NB4 (cell line): ENCODE data around the gene TAF1A.

Source experiments
- MYC ChIP-seq: IDR thresholded peaks from 2 replicates; pipeline ENCODE4 v1.6.1; 2011; ENCODE audit warnings: low read depth, low read length
- POLR2A ChIP-seq: IDR thresholded peaks from 2 replicates; pipeline ENCODE4 v1.6.1; 2011; ENCODE audit warnings: mild to moderate bottlenecking; ENCODE audit not compliant: insufficient read length; ENCODE audit errors: extremely low read depth
- TF ChIP-seq, protein P1 (sequence below): IDR thresholded peaks from one replicate; pipeline ENCODE4 v1.5.1; 2012; ENCODE audit warnings: low read depth, low read length
- TF ChIP-seq, protein P2 (sequence below): IDR thresholded peaks from 2 replicates; pipeline ENCODE4 v1.6.1; 2011; ENCODE audit warnings: low read depth, low read length

DNA sequence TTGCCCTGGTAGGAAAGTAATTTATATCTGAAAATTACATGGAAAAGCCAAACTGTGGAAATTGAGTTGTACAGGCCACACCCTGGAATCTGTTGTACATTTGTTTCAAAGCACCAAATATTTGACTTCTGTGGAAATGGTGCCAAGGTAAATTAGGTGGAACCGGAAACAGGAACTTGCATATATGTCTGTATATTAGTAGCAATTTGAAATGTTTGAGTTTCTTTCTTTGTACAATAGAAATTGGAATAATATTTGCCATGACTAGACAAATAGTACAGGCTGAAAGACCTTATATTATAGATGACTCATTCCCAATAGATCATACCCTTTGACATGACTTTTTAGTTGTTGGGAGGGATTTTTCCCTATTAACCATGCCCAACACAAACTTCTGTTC, 10.5 kb upstream of the TAF1A start:
- TF ChIP-seq, protein P1, sequence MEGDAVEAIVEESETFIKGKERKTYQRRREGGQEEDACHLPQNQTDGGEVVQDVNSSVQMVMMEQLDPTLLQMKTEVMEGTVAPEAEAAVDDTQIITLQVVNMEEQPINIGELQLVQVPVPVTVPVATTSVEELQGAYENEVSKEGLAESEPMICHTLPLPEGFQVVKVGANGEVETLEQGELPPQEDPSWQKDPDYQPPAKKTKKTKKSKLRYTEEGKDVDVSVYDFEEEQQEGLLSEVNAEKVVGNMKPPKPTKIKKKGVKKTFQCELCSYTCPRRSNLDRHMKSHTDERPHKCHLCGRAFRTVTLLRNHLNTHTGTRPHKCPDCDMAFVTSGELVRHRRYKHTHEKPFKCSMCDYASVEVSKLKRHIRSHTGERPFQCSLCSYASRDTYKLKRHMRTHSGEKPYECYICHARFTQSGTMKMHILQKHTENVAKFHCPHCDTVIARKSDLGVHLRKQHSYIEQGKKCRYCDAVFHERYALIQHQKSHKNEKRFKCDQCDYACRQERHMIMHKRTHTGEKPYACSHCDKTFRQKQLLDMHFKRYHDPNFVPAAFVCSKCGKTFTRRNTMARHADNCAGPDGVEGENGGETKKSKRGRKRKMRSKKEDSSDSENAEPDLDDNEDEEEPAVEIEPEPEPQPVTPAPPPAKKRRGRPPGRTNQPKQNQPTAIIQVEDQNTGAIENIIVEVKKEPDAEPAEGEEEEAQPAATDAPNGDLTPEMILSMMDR, result no peak
- TF ChIP-seq POLR2A (no peak), MYC (no peak)
- TF ChIP-seq, protein P2, sequence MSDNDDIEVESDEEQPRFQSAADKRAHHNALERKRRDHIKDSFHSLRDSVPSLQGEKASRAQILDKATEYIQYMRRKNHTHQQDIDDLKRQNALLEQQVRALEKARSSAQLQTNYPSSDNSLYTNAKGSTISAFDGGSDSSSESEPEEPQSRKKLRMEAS, result no peak
